Smooth muscle cell (in vitro differentiated cells): ENCODE results near the gene C4BPB. TPM values are rescaled to one million over a fixed set of nuclear protein-coding genes. Genes with fewer than 3 reads are reported as not detected.

Experiments
- DNase-seq: peaks from one replicate; lab custom pipeline; 2025; ENCODE audit not compliant: unreplicated experiment; lab: John Stamatoyannopoulos, UW
- H2AFZ ChIP-seq: fragments of 200-600 bp; sonication (generic); 2 replicates; pipeline ENCODE4 v1.6.0; 2016; ENCODE audit warnings: antibody characterized with exemption, low read depth, mild to moderate bottlenecking
- H3F3A ChIP-seq: fragments of 200-600 bp; sonication (generic); 2 replicates; pipeline ENCODE4 v1.6.0; 2017; ENCODE audit warnings: antibody characterized with exemption, low read depth
- H3K27ac ChIP-seq: fragments of 200-600 bp; sonication (generic); 2 replicates; pipeline ENCODE4 v1.5.1; 2016; ENCODE audit warnings: low read depth, mild to moderate bottlenecking
- H3K27me3 ChIP-seq: fragments of 200-600 bp; sonication (generic); 2 replicates; pipeline ENCODE4 v1.6.1; 2016; ENCODE audit warnings: low read depth, mild to moderate bottlenecking
- H3K36me3 ChIP-seq: fragments of 200-600 bp; sonication (generic); 2 replicates; pipeline ENCODE4 v1.5.1; 2016; ENCODE audit warnings: low read depth
- H3K4me1 ChIP-seq: fragments of 200-600 bp; sonication (generic); 2 replicates; pipeline ENCODE4 v1.5.1; 2016; ENCODE audit warnings: low read depth
- H3K4me2 ChIP-seq: fragments of 200-600 bp; sonication (generic); 2 replicates; pipeline ENCODE4 v1.6.0; 2016; ENCODE audit warnings: mild to moderate bottlenecking
- H3K4me3 ChIP-seq: fragments of 200-600 bp; sonication (generic); 2 replicates; pipeline ENCODE4 v1.5.1; 2016; ENCODE audit warnings: mild to moderate bottlenecking
- H3K79me2 ChIP-seq: fragments of 200-600 bp; sonication (generic); 2 replicates; pipeline ENCODE4 v1.6.0; 2016; ENCODE audit warnings: low read depth, mild to moderate bottlenecking
- H3K9ac ChIP-seq: fragments of 200-600 bp; sonication (generic); 2 replicates; pipeline ENCODE4 v1.6.0; 2016; ENCODE audit warnings: low read depth
- H3K9me3 ChIP-seq: fragments of 200-600 bp; sonication (generic); replicated peaks from 2 replicates; pipeline ENCODE4 v1.5.1; 2016; ENCODE audit warnings: low read depth
- H4K20me1 ChIP-seq: fragments of 200-600 bp; sonication (generic); 2 replicates; pipeline ENCODE4 v1.6.0; 2016; ENCODE audit warnings: low read depth
- CTCF ChIP-seq: fragments of 200-600 bp; sonication (generic); IDR thresholded peaks from 2 replicates; pipeline ENCODE4 v1.5.1; 2017; ENCODE audit warnings: borderline replicate concordance, mild to moderate bottlenecking, antibody characterized with exemption; ENCODE audit not compliant: insufficient read depth, poor library complexity, severe bottlenecking
- WGBS: methylation state at CpG from one replicate; pipeline ENCODE4 v1.1.7; 2016; ENCODE audit warnings: low lambda C conversion rate; 5-methylcytosine and 5-hydroxymethylcytosine counted together
- polyA plus RNA-seq: library from polyadenylated mRNA; unstranded; fragments of >200 nt; fragmentation: Nextera tagmentation; extraction: Ambion mirVana; gene quantifications from 2 replicates; pipeline ENCODE4 v1.2.1, GENCODE V29; 2016
- total RNA-seq: library from RNA; depleted of rRNA; stranded (reverse); fragments of >200 nt; gene quantifications from 2 replicates; pipeline ENCODE4 v1.2.3, GENCODE V29; 2014

The C4BPB gene
- total and polyA plus RNA-seq, 2 experiments from 2014 or later: 0.99 to 1.00 TPM

- TF ChIP-seq CTCF: no peak
- peaks cover under 1% of the 10 kb centered on the region for H3F3A ChIP-seq
- H2AFZ ChIP-seq: no peak overlapping the region
- no peak for DNase-seq
- H3K4me1 ChIP-seq: peaks cover 14% of the 10 kb centered on the region
- no peaks in the 10 kb centered on the region for H3K27me3 ChIP-seq
- H3K79me2 ChIP-seq: peaks cover under 1% of the 10 kb centered on the region
- no peak overlapping the region for H3K4me2 ChIP-seq
- H3K4me3 ChIP-seq: no peak overlapping the region
- H3K27ac ChIP-seq: no peak overlapping the region
- no peak overlapping the region for H3K9ac ChIP-seq
- H4K20me1 ChIP-seq: no peaks in the 10 kb centered on the region
- H3K9me3 ChIP-seq: no peaks in the 10 kb centered on the region
- 91% methylated on average over 3 of the region's 3 CpGs for WGBS
- H3K36me3 ChIP-seq: no peaks in the 10 kb centered on the region
Observed at GRCh38 chr1:207055386-207056001, 33.2 kb upstream of the C4BPB start.

- Histone ChIP-seq H2AFZ (no peak overlapping the region), H3K9ac (no peak overlapping the region), H3F3A (no peaks in the 10 kb centered on the region), H3K36me3 (no peaks in the 10 kb centered on the region), H3K27ac (no peak overlapping the region), H3K79me2 (no peaks in the 10 kb centered on the region), H3K4me3 (no peak overlapping the region), H3K4me1 (peaks cover 8% of the 10 kb centered on the region), H3K27me3 (no peaks in the 10 kb centered on the region), H4K20me1 (no peaks in the 10 kb centered on the region), H3K9me3 (no peaks in the 10 kb centered on the region), H3K4me2 (no peak overlapping the region)
- no peak for TF ChIP-seq CTCF
- WGBS: 97% methylated on average over 6 of the region's 6 CpGs
- DNase-seq: no peak
Observed at GRCh38 chr1:207056673-207057072, 32.0 kb upstream of the C4BPB start.

GRCh38 chr1:207058252-207058651, 30.4 kb upstream of the C4BPB start:
- 92% methylated on average over 4 of the region's 4 CpGs for whole genome bisulfite sequencing
- Histone ChIP-seq H3K4me1 (peaks cover 2% of the 10 kb centered on the region), H2AFZ (no peak overlapping the region), H3F3A (no peaks in the 10 kb centered on the region), H3K4me3 (no peak overlapping the region), H3K79me2 (no peaks in the 10 kb centered on the region), H3K36me3 (no peaks in the 10 kb centered on the region), H4K20me1 (no peaks in the 10 kb centered on the region), H3K4me2 (no peak overlapping the region), H3K27me3 (no peaks in the 10 kb centered on the region), H3K9me3 (no peaks in the 10 kb centered on the region), H3K27ac (no peak overlapping the region), H3K9ac (no peak overlapping the region)
- no peak for DNase-seq
- no peak for TF ChIP-seq CTCF
